ENCODE results near the gene KRT5. TPM values are rescaled to one million over a fixed set of nuclear protein-coding genes. Genes with fewer than 3 reads are reported as not detected.

The KRT5 gene
- polyA plus RNA-seq, 2 donors: 3,653 to 6,695 TPM

DNA sequence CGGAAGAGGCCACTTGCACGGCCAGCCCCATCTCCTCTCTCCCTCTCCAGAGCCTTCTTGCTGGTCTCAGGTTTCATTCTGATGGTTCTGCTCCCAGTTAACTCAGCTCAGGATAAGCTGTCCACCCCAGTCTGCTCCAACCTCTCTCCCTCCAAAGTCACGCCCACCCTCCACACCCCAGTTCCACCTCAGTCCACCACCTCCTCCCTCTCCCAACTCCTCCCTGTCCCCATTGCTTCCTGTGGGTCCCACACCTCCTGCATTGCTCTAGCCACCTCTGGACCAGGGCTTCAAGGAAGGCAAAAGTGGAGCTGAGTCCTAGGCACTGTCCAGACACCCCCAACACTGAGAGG lies 19.6 kb upstream of the KRT5 start:
- Histone ChIP-seq H3K27me3 (ENCODE audit: control insufficient read depth in 1 of 2, insufficient read depth in 2 of 2, low read length in 2 of 2) (no peaks in the 10 kb centered on the region), H3K36me3 (ENCODE audit: control insufficient read depth in 2 of 2, insufficient read depth in 2 of 2, low read length in 1 of 2) (no peaks in the 10 kb centered on the region), H3K9me3 (ENCODE audit: control insufficient read depth in 2 of 2, insufficient read depth in 1 of 2, low read depth in 1 of 2, low read length in 1 of 2) (no peaks in the 10 kb centered on the region), H3K27ac (ENCODE audit: low read depth in 2 of 2, low read length in 1 of 2) (no peak overlapping the region), H3K4me3 (ENCODE audit: low read depth in 1 of 2, low read length in 2 of 2) (no peak overlapping the region), H3K4me1 (ENCODE audit: control insufficient read depth in 2 of 2, insufficient read depth in 2 of 2, low read length in 1 of 2) (peaks cover 0 to 19% of the 10 kb centered on the region in 2 donors)
- 77 to 93% methylated on average over 2 to 3 of the region's 3 CpGs for WGBS, 2 donors

DNA sequence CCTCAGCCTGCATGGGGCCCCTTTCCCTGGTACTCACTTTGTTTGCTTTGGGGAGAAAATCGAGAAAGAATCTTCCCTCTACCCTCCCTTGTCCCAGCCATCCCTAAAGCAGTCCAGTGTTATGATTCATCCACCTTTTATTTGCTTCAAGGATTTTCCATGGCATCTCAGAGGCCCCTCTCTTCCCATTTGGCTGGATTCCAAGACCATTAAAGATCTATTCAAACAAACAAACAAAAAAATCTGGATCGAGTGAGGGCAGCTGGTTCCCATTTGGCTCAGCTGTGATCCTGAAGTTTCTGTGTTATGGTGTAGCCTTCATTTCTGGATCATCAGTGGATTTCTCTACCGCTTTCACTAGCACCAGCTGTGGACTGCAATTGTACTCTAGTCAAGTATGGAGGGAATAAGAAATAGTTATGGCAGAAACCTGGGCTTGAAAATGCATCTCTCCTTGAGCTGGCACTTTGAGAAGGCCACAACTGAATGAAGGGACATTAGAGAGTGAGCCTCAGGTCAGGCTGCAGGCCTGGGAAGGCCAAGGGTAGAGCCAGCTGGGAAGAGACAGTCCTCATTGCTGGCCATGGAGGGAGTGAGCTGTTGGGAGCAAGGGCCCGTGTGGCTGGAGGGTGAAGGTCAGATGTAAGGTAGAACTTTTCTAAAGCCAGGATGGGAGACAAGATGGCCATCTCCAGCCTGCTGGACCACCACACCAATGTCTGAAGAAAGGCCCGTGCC lies 19.1 kb upstream of the KRT5 start:
- H3K4me1 ChIP-seq (ENCODE audit: control insufficient read depth in 2 of 2, insufficient read depth in 2 of 2, low read length in 1 of 2): peaks cover 0 to 14% of the 10 kb centered on the region in 2 donors
- 43 to 51% methylated on average over 4 to 5 of the region's 5 CpGs for WGBS, 2 donors
- no peaks in the 10 kb centered on the region for H3K27me3 ChIP-seq (ENCODE audit: control insufficient read depth in 1 of 2, insufficient read depth in 2 of 2, low read length in 2 of 2)
- no peak overlapping the region for H3K27ac ChIP-seq (ENCODE audit: low read depth in 2 of 2, low read length in 1 of 2)
- no peaks in the 10 kb centered on the region for H3K36me3 ChIP-seq (ENCODE audit: control insufficient read depth in 2 of 2, insufficient read depth in 2 of 2, low read length in 1 of 2)
- H3K4me3 ChIP-seq (ENCODE audit: low read depth in 1 of 2, low read length in 2 of 2): no peak overlapping the region
- no peaks in the 10 kb centered on the region for H3K9me3 ChIP-seq (ENCODE audit: control insufficient read depth in 2 of 2, insufficient read depth in 1 of 2, low read depth in 1 of 2, low read length in 1 of 2)

DNA sequence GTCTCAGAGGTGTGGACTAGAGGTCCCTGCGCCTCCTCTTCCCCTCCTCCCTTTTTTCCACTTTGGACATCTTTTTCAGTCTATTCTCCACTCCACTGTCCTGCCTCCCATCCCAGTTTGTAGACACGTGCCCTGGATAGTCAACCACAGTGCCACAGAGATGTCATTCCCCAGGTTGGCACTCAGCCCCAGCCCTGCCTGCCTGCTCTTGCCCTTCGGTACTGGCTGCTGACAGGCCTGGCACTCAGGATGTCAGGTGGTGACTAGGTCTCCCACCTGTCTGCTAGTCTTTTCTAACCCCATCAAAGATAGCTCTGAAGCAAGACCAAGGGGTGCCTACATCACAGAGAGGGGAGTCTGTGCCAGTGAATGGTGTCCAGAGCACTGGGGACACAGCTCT lies 16.9 kb upstream of the KRT5 start:
- Histone ChIP-seq H3K4me1 (ENCODE audit: control insufficient read depth in 2 of 2, insufficient read depth in 2 of 2, low read length in 1 of 2) (peaks cover 0 to 12% of the 10 kb centered on the region in 2 donors), H3K36me3 (ENCODE audit: control insufficient read depth in 2 of 2, insufficient read depth in 2 of 2, low read length in 1 of 2) (no peaks in the 10 kb centered on the region), H3K9me3 (ENCODE audit: control insufficient read depth in 2 of 2, insufficient read depth in 1 of 2, low read depth in 1 of 2, low read length in 1 of 2) (no peaks in the 10 kb centered on the region), H3K27ac (ENCODE audit: low read depth in 2 of 2, low read length in 1 of 2) (no peak overlapping the region), H3K27me3 (ENCODE audit: control insufficient read depth in 1 of 2, insufficient read depth in 2 of 2, low read length in 2 of 2) (no peaks in the 10 kb centered on the region), H3K4me3 (ENCODE audit: low read depth in 1 of 2, low read length in 2 of 2) (no peak overlapping the region)
- WGBS, 2 donors: 61 to 65% methylated on average over 3 of the region's 3 CpGs

DNA sequence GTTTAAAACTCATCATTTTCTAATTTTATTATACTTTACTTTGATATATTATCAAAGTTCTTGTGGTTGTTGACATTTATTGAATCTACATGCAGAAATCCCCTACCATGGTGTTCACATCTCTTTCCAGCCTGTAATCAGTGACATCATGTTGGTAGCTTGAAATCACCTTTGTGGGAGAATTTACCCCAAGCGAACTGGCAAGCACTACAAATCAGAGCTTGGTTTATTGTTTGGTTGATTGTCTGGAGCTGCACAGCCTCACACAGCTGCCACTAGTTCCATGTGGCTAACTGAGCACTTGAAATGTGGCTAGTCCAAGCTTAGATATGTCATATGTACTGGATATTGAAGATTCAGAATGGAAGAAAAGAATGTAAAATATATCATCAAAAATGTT lies 15.4 kb upstream of the KRT5 start:
- H3K4me3 ChIP-seq (ENCODE audit: low read depth in 1 of 2, low read length in 2 of 2): no peak overlapping the region

DNA sequence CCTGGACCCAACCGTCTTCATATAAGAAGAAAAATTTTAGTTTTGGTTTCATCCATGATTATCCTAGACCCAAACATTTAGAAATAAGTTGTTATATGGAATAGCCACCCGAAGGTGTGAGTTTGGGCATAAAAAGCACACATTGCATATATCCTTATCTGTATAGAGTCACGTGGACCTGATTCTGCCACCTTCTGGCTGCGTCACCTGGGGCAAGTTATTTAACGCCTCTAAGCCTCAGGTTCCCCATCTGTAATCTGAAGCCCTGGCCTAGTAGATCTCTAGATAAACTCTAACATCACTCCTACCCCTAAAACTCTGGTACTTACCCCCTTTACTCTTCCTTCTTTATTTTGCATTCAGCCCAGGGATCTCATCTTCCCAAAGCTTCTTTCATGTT lies 14.3 kb upstream of the KRT5 start:
- Histone ChIP-seq H3K9me3 (ENCODE audit: control insufficient read depth in 2 of 2, insufficient read depth in 1 of 2, low read depth in 1 of 2, low read length in 1 of 2) (no peaks in the 10 kb centered on the region), H3K4me3 (ENCODE audit: low read depth in 1 of 2, low read length in 2 of 2) (no peak overlapping the region), H3K27ac (ENCODE audit: low read depth in 2 of 2, low read length in 1 of 2) (no peak overlapping the region), H3K27me3 (ENCODE audit: control insufficient read depth in 1 of 2, insufficient read depth in 2 of 2, low read length in 2 of 2) (no peaks in the 10 kb centered on the region), H3K4me1 (ENCODE audit: control insufficient read depth in 2 of 2, insufficient read depth in 2 of 2, low read length in 1 of 2) (peaks cover 0 to 3% of the 10 kb centered on the region in 2 donors), H3K36me3 (ENCODE audit: control insufficient read depth in 2 of 2, insufficient read depth in 2 of 2, low read length in 1 of 2) (no peaks in the 10 kb centered on the region)
- 67 to 84% methylated on average over 5 of the region's 5 CpGs for WGBS, 2 donors

More for the DNA sequence above, 15.4 kb upstream of the KRT5 start:
- Histone ChIP-seq H3K27me3 (ENCODE audit: control insufficient read depth in 1 of 2, insufficient read depth in 2 of 2, low read length in 2 of 2) (no peaks in the 10 kb centered on the region), H3K36me3 (ENCODE audit: control insufficient read depth in 2 of 2, insufficient read depth in 2 of 2, low read length in 1 of 2) (no peaks in the 10 kb centered on the region), H3K9me3 (ENCODE audit: control insufficient read depth in 2 of 2, insufficient read depth in 1 of 2, low read depth in 1 of 2, low read length in 1 of 2) (no peaks in the 10 kb centered on the region), H3K4me1 (ENCODE audit: control insufficient read depth in 2 of 2, insufficient read depth in 2 of 2, low read length in 1 of 2) (peaks cover 0 to 12% of the 10 kb centered on the region in 2 donors), H3K27ac (ENCODE audit: low read depth in 2 of 2, low read length in 1 of 2) (no peak overlapping the region)
- WGBS, 2 donors: 0 to 25% methylated on average over 1 of the region's 1 CpG

DNA sequence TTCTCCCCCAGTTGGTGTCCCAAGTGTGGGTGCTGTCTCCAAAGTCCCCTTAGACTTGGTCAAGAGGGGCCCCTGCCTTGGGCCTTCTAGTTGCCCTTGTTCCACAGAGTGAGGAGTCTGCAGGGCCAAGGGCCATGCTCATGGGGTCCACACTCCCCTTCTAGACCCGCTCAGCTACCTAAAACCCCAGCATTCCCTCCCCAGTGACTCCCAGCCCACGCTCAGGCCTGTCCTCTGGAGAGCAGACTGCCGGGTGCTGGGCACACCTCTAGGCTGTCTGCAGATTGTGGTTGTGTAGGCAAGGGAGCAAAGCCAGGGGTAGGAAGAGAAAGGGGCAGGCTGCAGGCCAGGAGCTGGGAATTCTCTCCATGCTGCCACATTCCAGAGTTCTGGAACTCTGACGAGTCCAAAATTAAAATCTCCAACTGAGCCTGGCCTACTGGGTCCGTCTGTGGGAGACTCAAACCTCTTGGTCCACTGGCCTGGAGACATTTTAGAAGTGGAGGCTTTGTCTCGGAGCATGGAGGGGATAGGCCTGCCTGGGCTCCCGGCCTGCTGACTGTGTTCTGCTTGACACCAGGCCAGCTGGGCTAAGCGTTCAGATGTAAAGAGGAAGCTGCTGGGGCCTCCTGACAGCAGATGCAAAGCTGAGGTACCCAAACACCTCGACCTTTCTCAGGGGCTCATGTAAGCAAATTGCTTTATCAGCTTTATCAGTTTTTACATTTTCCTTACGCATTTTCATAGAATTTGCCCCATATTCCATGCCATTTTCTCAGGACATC lies 13.7 kb upstream of the KRT5 start:
- WGBS, 2 donors: 62 to 71% methylated on average over 10 of the region's 10 CpGs
- no peak overlapping the region for H3K4me3 ChIP-seq (ENCODE audit: low read depth in 1 of 2, low read length in 2 of 2)
- no peak overlapping the region for H3K27ac ChIP-seq (ENCODE audit: low read depth in 2 of 2, low read length in 1 of 2)
- no peaks in the 10 kb centered on the region for H3K27me3 ChIP-seq (ENCODE audit: control insufficient read depth in 1 of 2, insufficient read depth in 2 of 2, low read length in 2 of 2)
- H3K9me3 ChIP-seq (ENCODE audit: control insufficient read depth in 2 of 2, insufficient read depth in 1 of 2, low read depth in 1 of 2, low read length in 1 of 2): no peaks in the 10 kb centered on the region
- no peaks in the 10 kb centered on the region for H3K36me3 ChIP-seq (ENCODE audit: control insufficient read depth in 2 of 2, insufficient read depth in 2 of 2, low read length in 1 of 2)
- H3K4me1 ChIP-seq (ENCODE audit: control insufficient read depth in 2 of 2, insufficient read depth in 2 of 2, low read length in 1 of 2): peaks cover 0 to 2% of the 10 kb centered on the region in 2 donors

DNA sequence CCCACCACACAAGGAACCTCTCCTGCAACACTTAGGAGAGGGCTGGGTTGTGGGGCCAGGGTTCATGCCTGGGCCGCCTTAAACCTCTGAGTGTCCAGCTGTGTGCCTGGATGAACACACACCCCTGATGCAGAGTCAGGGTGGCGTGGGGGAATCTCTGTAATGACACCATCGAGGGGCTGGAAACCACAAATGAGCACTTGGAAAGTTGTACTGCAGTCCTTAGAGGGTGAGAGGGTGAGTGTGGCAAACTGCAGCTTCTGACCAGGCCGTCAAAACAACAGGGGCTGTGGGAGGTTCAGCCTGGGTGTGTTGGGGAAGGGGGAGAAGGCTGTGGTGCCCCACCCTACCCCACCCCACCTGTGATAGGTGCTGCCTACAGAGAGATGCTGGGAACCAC lies 12.4 kb upstream of the KRT5 start:
- Histone ChIP-seq H3K27ac (ENCODE audit: low read depth in 2 of 2, low read length in 1 of 2) (no peak overlapping the region), H3K36me3 (ENCODE audit: control insufficient read depth in 2 of 2, insufficient read depth in 2 of 2, low read length in 1 of 2) (no peaks in the 10 kb centered on the region), H3K27me3 (ENCODE audit: control insufficient read depth in 1 of 2, insufficient read depth in 2 of 2, low read length in 2 of 2) (no peaks in the 10 kb centered on the region), H3K4me3 (ENCODE audit: low read depth in 1 of 2, low read length in 2 of 2) (no peak overlapping the region), H3K9me3 (ENCODE audit: control insufficient read depth in 2 of 2, insufficient read depth in 1 of 2, low read depth in 1 of 2, low read length in 1 of 2) (no peaks in the 10 kb centered on the region), H3K4me1 (ENCODE audit: control insufficient read depth in 2 of 2, insufficient read depth in 2 of 2, low read length in 1 of 2) (peaks cover 0 to 2% of the 10 kb centered on the region in 2 donors)
- 61 to 69% methylated on average over 4 of the region's 4 CpGs for WGBS, 2 donors

DNA sequence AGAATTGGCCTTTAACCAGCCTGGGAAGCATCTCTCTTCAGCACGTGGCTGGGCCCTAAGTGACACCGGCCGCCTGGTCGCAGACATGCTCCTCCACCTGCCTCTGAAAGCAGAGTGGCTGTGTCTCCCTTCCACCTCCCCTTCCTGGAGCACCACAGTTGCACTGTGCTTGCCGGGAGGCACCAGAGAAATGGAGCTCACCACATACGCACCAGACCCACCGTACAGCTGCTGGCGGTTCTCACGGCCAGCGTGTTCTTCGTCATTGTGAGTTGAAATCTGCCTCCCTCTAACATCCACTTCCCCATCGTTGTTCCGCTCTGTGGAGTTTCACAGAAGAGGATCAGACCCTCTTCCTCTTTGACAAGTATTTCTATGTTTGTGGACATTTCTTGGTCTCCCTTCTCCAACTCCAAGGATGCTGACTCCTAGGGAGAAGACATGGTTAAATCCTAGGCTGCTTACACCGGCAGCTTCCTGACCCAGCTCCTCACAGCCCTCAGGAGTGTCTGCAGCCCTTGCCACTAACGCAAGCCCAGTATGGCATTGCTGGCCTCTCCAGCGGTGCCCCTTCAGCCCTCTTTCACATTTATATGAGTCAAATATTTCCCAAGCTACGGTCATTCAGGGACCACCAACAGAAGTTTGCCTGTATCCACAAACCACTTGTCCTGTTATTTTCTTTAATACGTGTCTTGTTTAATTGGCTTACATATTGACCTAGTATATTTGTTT lies 11.5 kb upstream of the KRT5 start:
- WGBS, 2 donors: 65 to 79% methylated on average over 18 of the region's 18 CpGs
- no peaks in the 10 kb centered on the region for H3K36me3 ChIP-seq (ENCODE audit: control insufficient read depth in 2 of 2, insufficient read depth in 2 of 2, low read length in 1 of 2)
- H3K4me1 ChIP-seq (ENCODE audit: control insufficient read depth in 2 of 2, insufficient read depth in 2 of 2, low read length in 1 of 2): no peaks in the 10 kb centered on the region
- no peak overlapping the region for H3K27ac ChIP-seq (ENCODE audit: low read depth in 2 of 2, low read length in 1 of 2)
- H3K4me3 ChIP-seq (ENCODE audit: low read depth in 1 of 2, low read length in 2 of 2): no peak overlapping the region
- H3K9me3 ChIP-seq (ENCODE audit: control insufficient read depth in 2 of 2, insufficient read depth in 1 of 2, low read depth in 1 of 2, low read length in 1 of 2): no peaks in the 10 kb centered on the region
- H3K27me3 ChIP-seq (ENCODE audit: control insufficient read depth in 1 of 2, insufficient read depth in 2 of 2, low read length in 2 of 2): no peaks in the 10 kb centered on the region

DNA sequence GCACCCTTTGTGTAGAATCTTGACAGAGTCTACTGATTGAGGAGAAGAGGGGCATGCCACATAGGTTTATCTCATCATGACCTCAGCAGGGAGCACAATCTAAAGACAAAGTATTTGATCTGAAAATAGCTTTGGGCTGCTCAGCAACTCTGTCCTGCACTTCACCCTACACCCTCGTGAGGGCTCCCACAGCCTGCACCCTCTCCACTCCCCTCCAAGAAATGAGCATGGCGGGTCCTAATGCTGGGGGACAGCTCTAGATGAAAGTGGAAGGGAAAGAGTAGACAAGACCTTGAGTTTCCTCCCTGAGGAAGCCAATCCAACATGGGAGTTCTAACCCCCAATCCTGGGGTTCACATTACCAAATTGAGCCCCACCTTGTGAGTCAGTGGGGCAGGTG lies 10.7 kb upstream of the KRT5 start:
- Histone ChIP-seq H3K36me3 (ENCODE audit: control insufficient read depth in 2 of 2, insufficient read depth in 2 of 2, low read length in 1 of 2) (no peaks in the 10 kb centered on the region), H3K27me3 (ENCODE audit: control insufficient read depth in 1 of 2, insufficient read depth in 2 of 2, low read length in 2 of 2) (no peaks in the 10 kb centered on the region), H3K4me3 (ENCODE audit: low read depth in 1 of 2, low read length in 2 of 2) (no peak overlapping the region), H3K4me1 (ENCODE audit: control insufficient read depth in 2 of 2, insufficient read depth in 2 of 2, low read length in 1 of 2) (peaks cover 0 to 5% of the 10 kb centered on the region in 2 donors), H3K9me3 (ENCODE audit: control insufficient read depth in 2 of 2, insufficient read depth in 1 of 2, low read depth in 1 of 2, low read length in 1 of 2) (no peaks in the 10 kb centered on the region), H3K27ac (ENCODE audit: low read depth in 2 of 2, low read length in 1 of 2) (no peak overlapping the region)
- 82 to 86% methylated on average over 2 of the region's 2 CpGs for WGBS, 2 donors

Measured in esophagus (tissue), 2 donors.